Measurements from ENCODE around the gene ECE1. TPM values are rescaled to one million over a fixed set of nuclear protein-coding genes. Genes with fewer than 3 reads are reported as not detected.

ECE1 gene
- total and polyA plus RNA-seq, 2 of the 4 experiments (the other 2 are of a cell fraction): 61.8 to 124 TPM

GRCh38 chr1:21263052-21263429 is 27.2 kb downstream of the ECE1 start:
- Histone ChIP-seq H2BK15ac (ENCODE audit: low read depth, low read length) (peak overlapping the region; percentile 41; the same call in 2 of the 3 replicates), H3K27ac (ENCODE audit: insufficient read depth, low read length) (peak overlapping the region; percentile 94), H3K79me1 (ENCODE audit: low read depth in 1 of 2, low read length in 2 of 2) (peaks cover 27 to 87% of the 10 kb centered on the region in 2 experiments), H4K20me1 (ENCODE audit: insufficient read depth, low read length) (no peaks in the 10 kb centered on the region), H2BK20ac (ENCODE audit: low read depth, low read length) (peak overlapping the region; percentile 99), H3K9ac (ENCODE audit: low read depth, low read length) (no peak overlapping the region; the same call in 1 of the 2 replicates), H3K4me1 (ENCODE audit: control insufficient read depth, insufficient read depth, low read length) (peaks cover 47% of the 10 kb centered on the region), H2AK9ac (replicated peaks; ENCODE audit: low read depth, low read length, poor library complexity) (peak overlapping the region; percentile 99), H2AFZ (replicated peaks; ENCODE audit: low read length, poor library complexity) (peak overlapping the region; percentile 80), H3K4me2 (ENCODE audit: low read depth, low read length) (no peak overlapping the region), H4K5ac (ENCODE audit: low read depth, low read length) (peak overlapping the region; percentile 39; the same call in 1 of the 2 replicates), H3K56ac (ENCODE audit: extremely low read depth, insufficient read depth, low read length) (peak overlapping the region; percentile 95), H3K9me1 (ENCODE audit: insufficient read depth, low read length) (peaks cover 44% of the 10 kb centered on the region), H3K4ac (ENCODE audit: low read depth, low read length) (peak overlapping the region; percentile 99), H3K36me3 (ENCODE audit: control insufficient read depth, insufficient read depth, low read length) (peaks cover 34% of the 10 kb centered on the region), H3K18ac (ENCODE audit: low read depth, low read length) (peak overlapping the region; percentile 14; the same call in 1 of the 2 replicates), H4K8ac (ENCODE audit: low read depth in 2 of 2, low read length in 2 of 2) (peak overlapping the region; percentile 88 to 96; a peak in 3 of 4 replicates), H3K14ac (replicated peaks; ENCODE audit: low read depth, low read length) (peak overlapping the region; percentile 98), H4K91ac (ENCODE audit: insufficient read depth, low read depth, low read length) (peak overlapping the region; percentile 99), H2AK5ac (ENCODE audit: low read depth, low read length) (peak overlapping the region; percentile 95), H3K27me3 (ENCODE audit: control insufficient read depth, insufficient read depth, low read length) (no peaks in the 10 kb centered on the region), H2BK120ac (ENCODE audit: low read depth, low read length) (peak overlapping the region; percentile 99), H3K4me3 (ENCODE audit: insufficient read depth, low read depth, low read length) (no peak overlapping the region), H2BK5ac (ENCODE audit: low read depth, low read length, poor library complexity, severe bottlenecking) (peak overlapping the region; percentile 96), H3K9me3 (ENCODE audit: control insufficient read depth, insufficient read depth, low read length) (no peaks in the 10 kb centered on the region), H3K23ac (ENCODE audit: low read depth, low read length) (peak overlapping the region; percentile 99)
- dilution Hi-C loops (cut with HindIII; ENCODE audit: low sequenced_read_pairs, unreplicated experiment) (no loop called here), in situ Hi-C loops (cut with MboI; ENCODE audit: low sequenced_read_pairs) (no loop called here), intact Hi-C loops (cut with micrococcal nuclease) (loop anchor here (2.0 to 10.0 kb wide), 2 partner anchors 72 to 312 kb away; no protein-coding TSS in a partner anchor)
- TF ChIP-seq CEBPB (IDR thresholded peaks at IDR 0.05; ENCODE audit: low read depth, low read length): no peak
- TF ChIP-seq, protein P1, sequence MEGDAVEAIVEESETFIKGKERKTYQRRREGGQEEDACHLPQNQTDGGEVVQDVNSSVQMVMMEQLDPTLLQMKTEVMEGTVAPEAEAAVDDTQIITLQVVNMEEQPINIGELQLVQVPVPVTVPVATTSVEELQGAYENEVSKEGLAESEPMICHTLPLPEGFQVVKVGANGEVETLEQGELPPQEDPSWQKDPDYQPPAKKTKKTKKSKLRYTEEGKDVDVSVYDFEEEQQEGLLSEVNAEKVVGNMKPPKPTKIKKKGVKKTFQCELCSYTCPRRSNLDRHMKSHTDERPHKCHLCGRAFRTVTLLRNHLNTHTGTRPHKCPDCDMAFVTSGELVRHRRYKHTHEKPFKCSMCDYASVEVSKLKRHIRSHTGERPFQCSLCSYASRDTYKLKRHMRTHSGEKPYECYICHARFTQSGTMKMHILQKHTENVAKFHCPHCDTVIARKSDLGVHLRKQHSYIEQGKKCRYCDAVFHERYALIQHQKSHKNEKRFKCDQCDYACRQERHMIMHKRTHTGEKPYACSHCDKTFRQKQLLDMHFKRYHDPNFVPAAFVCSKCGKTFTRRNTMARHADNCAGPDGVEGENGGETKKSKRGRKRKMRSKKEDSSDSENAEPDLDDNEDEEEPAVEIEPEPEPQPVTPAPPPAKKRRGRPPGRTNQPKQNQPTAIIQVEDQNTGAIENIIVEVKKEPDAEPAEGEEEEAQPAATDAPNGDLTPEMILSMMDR (conservative IDR thresholded peaks at IDR 0.05; ENCODE audit: low read depth, low read length): no peak
- no peak for TF ChIP-seq RAD21 (IDR thresholded peaks at IDR 0.05; ENCODE audit: low read length)
- no peak for TF ChIP-seq NFE2L2 (IDR thresholded peaks at IDR 0.05; ENCODE audit: low read depth, low read length)
- no peak for TF ChIP-seq MAFK (IDR thresholded peaks at IDR 0.05; ENCODE audit: low read depth, low read length)
- CTCF ChIA-PET: no interaction called here
- WGBS, 2 experiments (ENCODE audit: extremely low coverage in 2 of 2, insufficient read length in 1 of 2): 72% methylated on average over 2 of the region's 10 CpGs; no CpG with 5 or more reads in 1 of the 2 experiments
- DNase-seq (no peak), ATAC-seq (ENCODE audit: low read depth) (no peak)
- POLR2A ChIA-PET (ENCODE audit: unreplicated experiment): no interaction called here
- no TSS peak for BruUV-seq (replicated peaks)

Measured in IMR-90 (cell line).